COLO829 (cell line): ENCODE data around the gene CHD2.

Experiments
- DNase-seq: peaks from one replicate; pipeline ENCODE4 v3.0.0; 2012; ENCODE audit warnings: low spot score

The CHD2 gene

GRCh38 chr15:93068581-93069199 is 168.6 kb downstream of the CHD2 start:
- no peak for DNase-seq

GRCh38 chr15:93070132-93070531 is 170.0 kb downstream of the CHD2 start:
- no peak for DNase-seq

GRCh38 chr15:93070551-93071296 is 170.6 kb downstream of the CHD2 start:
- no peak for DNase-seq

DNA sequence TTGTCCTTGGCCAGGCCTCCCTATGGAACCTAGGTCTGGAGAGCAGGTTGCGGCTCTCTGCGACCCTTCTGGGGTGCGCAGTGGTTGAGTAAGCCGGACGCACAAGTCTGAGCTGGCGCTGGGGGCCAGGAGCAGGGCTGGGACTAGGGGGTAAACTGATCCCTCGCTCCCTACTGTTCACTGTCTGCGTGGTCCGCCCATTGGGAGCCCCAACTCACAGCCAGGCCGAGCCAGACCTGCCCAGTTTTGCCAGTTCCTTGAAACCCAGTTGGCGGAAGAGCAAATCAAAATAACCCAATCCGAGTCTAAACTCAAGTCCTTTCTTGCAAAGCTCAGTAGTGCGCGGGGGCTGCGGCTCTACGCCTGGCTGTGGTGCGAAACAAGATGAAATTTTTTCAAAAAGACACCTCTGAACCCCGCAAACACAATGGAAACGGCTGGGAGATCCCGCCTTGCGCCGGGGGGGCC is 171.4 kb downstream of the CHD2 start:
- no peak for DNase-seq

- DNase-seq = peak; percentile 79
Measured at GRCh38 chr15:93072011-93072410, 171.9 kb downstream of the CHD2 start.

GRCh38 chr15:93072411-93073394 is 172.6 kb downstream of the CHD2 start:
- no peak for DNase-seq

GRCh38 chr15:93073465-93073952 is 173.4 kb downstream of the CHD2 start:
- DNase-seq = no peak

GRCh38 chr15:93074599-93074998 is 174.5 kb downstream of the CHD2 start:
- DNase-seq = no peak

GRCh38 chr15:93076217-93076616 is 176.1 kb downstream of the CHD2 start:
- no peak for DNase-seq

GRCh38 chr15:93076875-93077274 is 176.8 kb downstream of the CHD2 start:
- no peak for DNase-seq
